Measurements from ENCODE around the gene TCEAL6. TPM values are rescaled to one million over a fixed set of nuclear protein-coding genes. Genes with fewer than 3 reads are reported as not detected.
"Not testable (repeated sequence)": the region's sequence is repeated elsewhere in the genome, so short reads cannot be mapped to it uniquely, and the experiment has no call there.

Gene TCEAL6
- total RNA-seq, 1 donor from 2014 or later, result not detected

DNA sequence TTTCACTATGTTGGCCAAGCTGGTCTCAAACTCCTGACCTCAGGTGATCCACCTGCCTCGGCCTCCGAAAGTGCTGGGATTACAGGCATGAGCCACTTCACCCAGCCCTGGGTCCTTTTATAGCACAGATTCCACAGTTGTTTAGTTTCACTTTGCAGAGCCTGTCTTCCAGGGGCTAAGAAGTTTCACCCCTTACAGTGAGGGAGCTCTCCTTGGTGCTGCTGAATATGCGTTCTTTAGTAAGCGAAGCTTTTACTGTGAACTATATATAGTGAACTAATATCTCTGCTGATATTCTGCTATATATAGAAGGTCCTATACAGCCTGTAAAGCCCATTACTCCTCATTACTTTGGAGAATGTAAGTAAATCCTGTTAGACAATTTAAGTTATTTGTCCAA is 4.2 kb downstream of the TCEAL6 start:
- H3K4me3 Mint-ChIP-seq, result no peak overlapping the region
- no peak overlapping the region for H3K4me3 ChIP-seq
- no peak overlapping the region for H3K27ac ChIP-seq
- H3F3A ChIP-seq (ENCODE audit: low read depth), result no peaks in the 10 kb centered on the region
- no peaks in the 10 kb centered on the region for H3K36me3 Mint-ChIP-seq
- no peaks in the 10 kb centered on the region for H3K36me3 ChIP-seq
- H2AFZ ChIP-seq (replicated peaks), result no peak overlapping the region
- H3K9me3 ChIP-seq (ENCODE audit: low read depth), result peaks cover 12% of the 10 kb centered on the region
- H3K27me3 ChIP-seq, result no peaks in the 10 kb centered on the region
- no peaks in the 10 kb centered on the region for H3K79me2 ChIP-seq (ENCODE audit: low read depth)
- no peaks in the 10 kb centered on the region for H3K4me1 ChIP-seq
- H3K9me3 Mint-ChIP-seq, result peaks cover 5% of the 10 kb centered on the region
- H3K27me3 Mint-ChIP-seq (ENCODE audit: insufficient read depth, low read depth), result no peaks in the 10 kb centered on the region
- TF ChIP-seq EZH2phosphoT487 (IDR thresholded peaks at IDR 0.05) (no peak), CTCF (IDR thresholded peaks at IDR 0.05) (no peak)
- no peaks in the 10 kb centered on the region for H4K20me1 ChIP-seq (ENCODE audit: low read depth)
- DNase-seq (ENCODE audit: low spot score), result no peak
- no peak overlapping the region for H3K27ac Mint-ChIP-seq
- no peaks in the 10 kb centered on the region for H3K4me1 Mint-ChIP-seq
- no peak overlapping the region for H3K4me2 ChIP-seq
- H3K9ac ChIP-seq, result no peak overlapping the region

DNA sequence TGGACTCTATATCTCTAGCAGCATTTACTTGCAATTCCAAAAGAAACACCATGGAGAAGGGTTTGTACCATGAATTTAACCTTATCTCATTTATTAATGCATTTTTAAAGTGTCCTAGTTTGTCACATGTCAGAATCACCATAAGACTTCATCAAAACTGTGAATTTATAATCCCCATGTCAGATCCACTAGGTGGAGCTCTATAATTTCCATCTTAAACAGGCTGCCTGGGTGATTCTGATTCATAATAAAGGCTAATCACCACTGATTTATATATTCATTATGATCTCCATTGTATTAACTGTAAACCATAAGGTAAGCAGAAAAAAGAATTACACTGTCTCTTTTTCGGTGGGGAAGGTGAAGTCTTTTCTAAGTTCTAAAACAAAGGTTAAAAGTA is 12.8 kb downstream of the TCEAL6 start:
- Histone ChIP-seq H3K4me1 (no peaks in the 10 kb centered on the region), H3K4me3 (no peak overlapping the region), H3K9ac (no peak overlapping the region), H3F3A (ENCODE audit: low read depth) (no peaks in the 10 kb centered on the region), H3K9me3 (ENCODE audit: low read depth) (no peaks in the 10 kb centered on the region), H2AFZ (replicated peaks) (no peak overlapping the region), H4K20me1 (ENCODE audit: low read depth) (no peaks in the 10 kb centered on the region), H3K79me2 (ENCODE audit: low read depth) (no peaks in the 10 kb centered on the region), H3K36me3 (no peaks in the 10 kb centered on the region), H3K27me3 (peaks cover 9% of the 10 kb centered on the region), H3K27ac (no peak overlapping the region), H3K4me2 (no peak overlapping the region)
- Mint-ChIP-seq H3K4me3 (no peak overlapping the region), H3K36me3 (no peaks in the 10 kb centered on the region), H3K4me1 (peaks cover 2% of the 10 kb centered on the region), H3K27me3 (ENCODE audit: insufficient read depth, low read depth) (peaks cover 11% of the 10 kb centered on the region), H3K9me3 (peaks cover 3% of the 10 kb centered on the region), H3K27ac (no peak overlapping the region)
- TF ChIP-seq EZH2phosphoT487 (IDR thresholded peaks at IDR 0.05) (no peak), CTCF (IDR thresholded peaks at IDR 0.05) (peak; percentile 39), EZH2 (IDR thresholded peaks at IDR 0.05) (no peak)
- no peak for DNase-seq (ENCODE audit: low spot score)

GRCh38 chrX:102126863-102127262 is 15.4 kb downstream of the TCEAL6 start:
- H3K4me1 Mint-ChIP-seq, result peaks cover 2% of the 10 kb centered on the region
- peaks cover 21% of the 10 kb centered on the region for H3K27me3 ChIP-seq
- no peak overlapping the region for H3K4me2 ChIP-seq
- H4K20me1 ChIP-seq (ENCODE audit: low read depth), result no peaks in the 10 kb centered on the region
- no peaks in the 10 kb centered on the region for H3K79me2 ChIP-seq (ENCODE audit: low read depth)
- H3K4me3 Mint-ChIP-seq, result no peak overlapping the region
- no peak overlapping the region for H3K27ac Mint-ChIP-seq
- peaks cover 3% of the 10 kb centered on the region for H3K9me3 Mint-ChIP-seq
- peaks cover 15% of the 10 kb centered on the region for H3K27me3 Mint-ChIP-seq (ENCODE audit: insufficient read depth, low read depth)
- no peaks in the 10 kb centered on the region for H3F3A ChIP-seq (ENCODE audit: low read depth)
- H3K36me3 ChIP-seq, result no peaks in the 10 kb centered on the region
- DNase-seq (ENCODE audit: low spot score), result no peak
- H3K9ac ChIP-seq, result no peak overlapping the region
- no peak overlapping the region for H3K4me3 ChIP-seq
- H3K4me1 ChIP-seq, result no peaks in the 10 kb centered on the region
- H3K9me3 ChIP-seq (ENCODE audit: low read depth), result no peaks in the 10 kb centered on the region
- H3K36me3 Mint-ChIP-seq, result no peaks in the 10 kb centered on the region
- H3K27ac ChIP-seq, result no peak overlapping the region
- TF ChIP-seq EZH2 (IDR thresholded peaks at IDR 0.05) (no peak), CTCF (IDR thresholded peaks at IDR 0.05) (no peak), EZH2phosphoT487 (IDR thresholded peaks at IDR 0.05) (no peak)
- no peak overlapping the region for H2AFZ ChIP-seq (replicated peaks)

GRCh38 chrX:102126080-102126818 is 16.0 kb downstream of the TCEAL6 start:
- H2AFZ ChIP-seq (replicated peaks); H3K36me3 Mint-ChIP-seq; H3K36me3 ChIP-seq; H3K9ac ChIP-seq; DNase-seq (ENCODE audit: low spot score); H3K27ac Mint-ChIP-seq; H4K20me1 ChIP-seq (ENCODE audit: low read depth); H3F3A ChIP-seq (ENCODE audit: low read depth); H3K9me3 ChIP-seq (ENCODE audit: low read depth); H3K4me1 ChIP-seq; H3K27ac ChIP-seq; H3K79me2 ChIP-seq (ENCODE audit: low read depth); H3K9me3 Mint-ChIP-seq; H3K4me1 Mint-ChIP-seq: not testable (repeated sequence)
- H3K27me3 ChIP-seq, result peaks cover 21% of the 10 kb centered on the region
- H3K4me2 ChIP-seq, result peak overlapping the region; percentile 71
- peak overlapping the region; percentile 50 for H3K4me3 ChIP-seq
- Mint-ChIP-seq H3K27me3 (ENCODE audit: insufficient read depth, low read depth) (peaks cover 15% of the 10 kb centered on the region), H3K4me3 (peak overlapping the region; percentile 80)

- H3K27me3 ChIP-seq, result peaks cover 21% of the 10 kb centered on the region
- not testable (repeated sequence) for H3F3A ChIP-seq (ENCODE audit: low read depth); H3K36me3 Mint-ChIP-seq; H3K9me3 ChIP-seq (ENCODE audit: low read depth); H3K4me1 ChIP-seq; H3K27ac ChIP-seq; H3K9me3 Mint-ChIP-seq; H3K4me1 Mint-ChIP-seq; H4K20me1 ChIP-seq (ENCODE audit: low read depth); H3K79me2 ChIP-seq (ENCODE audit: low read depth); H3K36me3 ChIP-seq; H3K9ac ChIP-seq; H3K27ac Mint-ChIP-seq
- H2AFZ ChIP-seq (replicated peaks), result peak within 1 kb of the TSS; percentile 57
- DNase-seq (ENCODE audit: low spot score), result peak; percentile 42
- peak within 1 kb of the TSS; percentile 82 for H3K4me3 Mint-ChIP-seq
- peaks cover 15% of the 10 kb centered on the region for H3K27me3 Mint-ChIP-seq (ENCODE audit: insufficient read depth, low read depth)
- H3K4me3 ChIP-seq, result peak within 1 kb of the TSS; percentile 50
- H3K4me2 ChIP-seq, result peak within 1 kb of the TSS; percentile 77
Measured at GRCh38 chrX:102125436-102125835, 16.8 kb downstream of the TCEAL6 start, which contains the start of gene TCEAL2. TSS of gene TCEAL2 (plus strand) at chrX:102125679. CDS start at chrX:102126831, 1,152 bp downstream.

GRCh38 chrX:102125014-102125413 is 17.3 kb downstream of the TCEAL6 start:
- DNase-seq (ENCODE audit: low spot score); H4K20me1 ChIP-seq (ENCODE audit: low read depth); H3K9me3 Mint-ChIP-seq; H3K36me3 ChIP-seq; H3K4me1 ChIP-seq; H3K27ac Mint-ChIP-seq; H3K9ac ChIP-seq; H3K9me3 ChIP-seq (ENCODE audit: low read depth); H3K36me3 Mint-ChIP-seq; H3F3A ChIP-seq (ENCODE audit: low read depth); H3K79me2 ChIP-seq (ENCODE audit: low read depth); H3K27ac ChIP-seq; H3K4me1 Mint-ChIP-seq: not testable (repeated sequence)
- H3K4me3 ChIP-seq, result peak overlapping the region; percentile 50
- H2AFZ ChIP-seq (replicated peaks), result peak overlapping the region; percentile 57
- H3K27me3 ChIP-seq, result peaks cover 21% of the 10 kb centered on the region
- Mint-ChIP-seq H3K27me3 (ENCODE audit: insufficient read depth, low read depth) (peaks cover 15% of the 10 kb centered on the region), H3K4me3 (peak overlapping the region; percentile 82)
- peak overlapping the region; percentile 77 for H3K4me2 ChIP-seq

All from neural progenitor cell (in vitro differentiated cells).